Fibroblast of lung (primary cell): ENCODE measurements around the gene PLCXD1. TPM values are rescaled to one million over a fixed set of nuclear protein-coding genes. Genes with fewer than 3 reads are reported as not detected.

Experiments used
- DNase-seq, 2 donors: peaks; one replicate each; pipeline versions ENCODE4 v3.0.0 to v3.0.0-alpha.2; 2010; ENCODE audit warnings: low read depth in 2 of 2
- H2AFZ ChIP-seq: 2 replicates; pipeline ENCODE4 v1.5.1; 2012; ENCODE audit warnings: low read length, control low read depth, inconsistent platforms
- H3K27ac ChIP-seq: 2 replicates; pipeline ENCODE4 v1.5.1; 2011; ENCODE audit warnings: low read length, control low read depth; ENCODE audit not compliant: insufficient read depth
- H3K27me3 ChIP-seq: 2 replicates; pipeline ENCODE4 v1.5.1; 2011; ENCODE audit warnings: mild to moderate bottlenecking, low read length; ENCODE audit not compliant: control insufficient read depth, insufficient read depth
- H3K36me3 ChIP-seq: 2 replicates; pipeline ENCODE4 v1.5.1; 2011; ENCODE audit warnings: low read length; ENCODE audit not compliant: control insufficient read depth, insufficient read depth
- H3K4me1 ChIP-seq: 2 replicates; pipeline ENCODE4 v1.5.1; 2011; ENCODE audit warnings: low read length; ENCODE audit not compliant: control insufficient read depth, insufficient read depth; ENCODE audit errors: extremely low read depth
- H3K4me2 ChIP-seq: 2 replicates; pipeline ENCODE4 v1.5.1; 2011; ENCODE audit warnings: low read length, control low read depth; ENCODE audit not compliant: insufficient read depth; ENCODE audit errors: extremely low read depth
- H3K4me3 ChIP-seq, 4 experiments: fragments of 200-600 bp in 1 of 4; sonication (generic) in 1 of 4; replicated peaks in 1 of 4; 2 replicates each; pipeline ENCODE4 v1.5.1; 2011 to 2016; ENCODE audit warnings: low read length in 4 of 4, low read depth in 3 of 4, mild to moderate bottlenecking in 3 of 4, control low read depth in 2 of 4, inconsistent platforms in 1 of 4, mixed read lengths in 1 of 4; ENCODE audit not compliant: insufficient read depth in 1 of 4; ENCODE audit errors: control extremely low read depth in 1 of 4
- H3K79me2 ChIP-seq: 2 replicates; pipeline ENCODE4 v1.5.1; 2012; ENCODE audit warnings: mild to moderate bottlenecking, low read length, inconsistent platforms; ENCODE audit not compliant: control insufficient read depth, insufficient read depth
- H3K9ac ChIP-seq: 2 replicates; pipeline ENCODE4 v1.5.1; 2011; ENCODE audit warnings: mild to moderate bottlenecking, low read length, control low read depth; ENCODE audit not compliant: insufficient read depth
- H3K9me3 ChIP-seq: 2 replicates; pipeline ENCODE4 v1.5.1; 2012; ENCODE audit warnings: low read depth, low read length; ENCODE audit not compliant: control insufficient read depth, insufficient read depth
- H4K20me1 ChIP-seq: 2 replicates; pipeline ENCODE4 v1.5.1; 2011; ENCODE audit warnings: low read length; ENCODE audit not compliant: control insufficient read depth, insufficient read depth; ENCODE audit errors: extremely low read depth
- EZH2 ChIP-seq: IDR thresholded peaks from 2 replicates; pipeline ENCODE4 v1.5.1; 2012; ENCODE audit warnings: low read length, control low read depth, mild to moderate bottlenecking; ENCODE audit errors: missing control alignments
- polyA plus RNA-seq, 2 donors: library from polyadenylated mRNA; depleted of rRNA in 1 of 2; stranded (reverse) in 1 of 2; unstranded in 1 of 2; fragments of >200 nt; gene quantifications; 2 replicates each; pipeline ENCODE4 v1.2.1, GENCODE V29; 2011 to 2012; ENCODE audit warnings: missing spikeins in 1 of 2
- total RNA-seq: library from RNA; depleted of rRNA; stranded (reverse); fragments of >200 nt; gene quantifications from 2 replicates; pipeline ENCODE4 v1.2.1, GENCODE V29; 2014
- TF ChIP-seq, protein P1 (sequence below), 2 donors: IDR thresholded peaks in 1 of 2; conservative IDR thresholded peaks in 1 of 2; 1 replicate in 1 of 2; 2 replicates in 1 of 2; pipeline ENCODE4 v1.5.1; 2011 to 2012; ENCODE audit warnings: low read length in 2 of 2, control low read depth in 1 of 2, inconsistent platforms in 1 of 2, low read depth in 1 of 2, mild to moderate bottlenecking in 1 of 2

The PLCXD1 gene
- total and polyA plus RNA-seq, 2 donors (not counting 1 experiment from before 2014, with no cell fraction given): 4.3 to 10.9 TPM

DNA sequence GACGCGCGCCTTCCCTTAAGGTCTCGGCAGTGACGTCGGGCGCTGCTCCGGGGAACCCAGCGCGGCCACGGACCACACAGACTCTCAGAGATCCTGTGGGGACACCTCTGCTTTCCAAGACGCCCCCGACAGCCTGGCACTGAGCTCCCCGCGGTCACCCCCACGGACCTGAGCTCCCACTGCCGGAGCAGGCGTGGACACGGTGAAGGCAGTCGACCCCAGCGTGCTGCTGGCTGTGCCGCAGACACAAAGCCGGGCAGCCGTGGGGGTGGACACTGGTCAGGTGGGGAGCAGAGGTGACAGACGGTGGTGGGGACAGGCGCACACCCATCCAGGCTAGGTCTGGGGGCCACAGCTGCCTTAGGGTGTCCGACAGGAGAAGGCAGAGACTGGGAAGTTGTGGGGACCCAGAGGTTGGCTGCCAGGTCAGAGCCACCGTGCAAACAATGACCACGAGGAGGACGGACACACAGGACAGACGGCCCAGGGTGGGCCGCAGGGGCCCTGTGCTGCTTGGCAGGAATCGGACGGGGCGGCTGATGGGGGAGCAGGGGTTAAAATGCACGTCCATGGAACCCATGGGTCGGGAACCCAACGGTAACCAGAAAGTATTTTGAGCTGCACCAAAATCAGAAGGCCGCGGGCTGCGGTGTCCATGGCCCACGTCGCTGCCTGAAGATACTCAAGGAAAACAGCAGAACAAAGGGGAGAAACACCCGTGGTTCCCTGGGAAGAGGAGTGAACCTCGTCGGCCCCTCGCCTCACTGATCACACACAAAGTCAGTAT lies 54.0 kb downstream of the PLCXD1 start:
- H3K27ac ChIP-seq: no peak overlapping the region
- no peak overlapping the region for H3K9ac ChIP-seq
- H2AFZ ChIP-seq: no peak overlapping the region
- H3K27me3 ChIP-seq: no peaks in the 10 kb centered on the region
- H3K9me3 ChIP-seq: no peaks in the 10 kb centered on the region
- no peak for DNase-seq
- no peaks in the 10 kb centered on the region for H3K79me2 ChIP-seq
- H3K4me2 ChIP-seq: no peak overlapping the region
- H3K36me3 ChIP-seq: peaks cover 1% of the 10 kb centered on the region
- no peaks in the 10 kb centered on the region for H4K20me1 ChIP-seq
- TF ChIP-seq EZH2: no peak
- TF ChIP-seq, protein P1, sequence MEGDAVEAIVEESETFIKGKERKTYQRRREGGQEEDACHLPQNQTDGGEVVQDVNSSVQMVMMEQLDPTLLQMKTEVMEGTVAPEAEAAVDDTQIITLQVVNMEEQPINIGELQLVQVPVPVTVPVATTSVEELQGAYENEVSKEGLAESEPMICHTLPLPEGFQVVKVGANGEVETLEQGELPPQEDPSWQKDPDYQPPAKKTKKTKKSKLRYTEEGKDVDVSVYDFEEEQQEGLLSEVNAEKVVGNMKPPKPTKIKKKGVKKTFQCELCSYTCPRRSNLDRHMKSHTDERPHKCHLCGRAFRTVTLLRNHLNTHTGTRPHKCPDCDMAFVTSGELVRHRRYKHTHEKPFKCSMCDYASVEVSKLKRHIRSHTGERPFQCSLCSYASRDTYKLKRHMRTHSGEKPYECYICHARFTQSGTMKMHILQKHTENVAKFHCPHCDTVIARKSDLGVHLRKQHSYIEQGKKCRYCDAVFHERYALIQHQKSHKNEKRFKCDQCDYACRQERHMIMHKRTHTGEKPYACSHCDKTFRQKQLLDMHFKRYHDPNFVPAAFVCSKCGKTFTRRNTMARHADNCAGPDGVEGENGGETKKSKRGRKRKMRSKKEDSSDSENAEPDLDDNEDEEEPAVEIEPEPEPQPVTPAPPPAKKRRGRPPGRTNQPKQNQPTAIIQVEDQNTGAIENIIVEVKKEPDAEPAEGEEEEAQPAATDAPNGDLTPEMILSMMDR (conservative IDR thresholded peaks at IDR 0.05 in 1 of 2, IDR thresholded peaks at IDR 0.05 in 1 of 2; ENCODE audit: low read depth in 1 of 2, low read length in 2 of 2): no peak
- peaks cover 2% of the 10 kb centered on the region for H3K4me1 ChIP-seq
- no peak overlapping the region for H3K4me3 ChIP-seq

DNA sequence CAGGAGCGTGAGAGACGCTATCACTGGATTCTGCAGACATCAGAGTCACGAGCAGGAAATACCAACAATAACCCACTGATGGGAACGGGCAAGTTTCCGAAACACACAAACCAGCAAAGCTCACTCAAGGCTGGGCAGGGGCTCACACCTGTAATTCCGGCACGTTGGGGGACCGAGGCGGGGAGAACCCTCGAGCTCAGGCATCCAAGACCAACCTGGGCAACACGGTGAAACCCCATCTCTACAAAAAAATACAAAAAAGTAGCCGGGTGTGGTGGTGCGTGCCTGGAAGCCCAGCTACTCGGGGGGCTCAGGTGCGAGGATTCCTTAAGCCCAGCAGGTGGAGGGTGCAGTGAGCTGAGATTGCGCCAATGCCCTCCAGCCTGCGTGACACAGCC lies 54.6 kb downstream of the PLCXD1 start:
- TF ChIP-seq, protein P1 (conservative IDR thresholded peaks at IDR 0.05 in 1 of 2, IDR thresholded peaks at IDR 0.05 in 1 of 2; ENCODE audit: low read depth in 1 of 2, low read length in 2 of 2): no peak
- no peak for TF ChIP-seq EZH2
- peaks cover 1% of the 10 kb centered on the region for H3K36me3 ChIP-seq
- H3K4me3 ChIP-seq: no peak overlapping the region
- DNase-seq: no peak
- H3K27ac ChIP-seq: no peak overlapping the region
- no peak overlapping the region for H2AFZ ChIP-seq
- no peak overlapping the region for H3K9ac ChIP-seq
- no peaks in the 10 kb centered on the region for H3K9me3 ChIP-seq
- H3K4me1 ChIP-seq: peaks cover 2% of the 10 kb centered on the region
- no peaks in the 10 kb centered on the region for H3K79me2 ChIP-seq
- H3K4me2 ChIP-seq: no peak overlapping the region
- no peaks in the 10 kb centered on the region for H4K20me1 ChIP-seq
- H3K27me3 ChIP-seq: no peaks in the 10 kb centered on the region

DNA sequence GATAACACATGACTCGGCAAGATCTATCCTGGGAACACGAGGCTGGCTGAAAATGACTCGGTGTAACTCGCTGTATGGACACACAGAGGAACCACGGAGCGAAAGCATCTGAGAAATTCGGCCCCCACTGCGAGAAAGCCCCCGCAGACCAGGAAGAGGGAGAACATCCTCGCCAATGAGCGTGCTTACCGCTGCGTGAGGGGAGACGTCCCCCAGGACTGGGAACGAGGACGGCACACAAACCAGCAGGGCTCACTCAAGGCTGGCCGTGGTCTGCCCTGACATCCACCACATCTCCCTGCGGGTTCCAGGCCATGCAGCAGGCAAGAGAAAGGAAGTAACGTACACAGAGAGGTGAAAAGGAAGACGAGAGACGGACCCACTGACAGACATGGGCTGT lies 55.0 kb downstream of the PLCXD1 start:
- Histone ChIP-seq H3K27ac (no peak overlapping the region), H3K27me3 (no peaks in the 10 kb centered on the region), H3K4me2 (no peak overlapping the region), H3K9ac (no peak overlapping the region), H3K9me3 (no peaks in the 10 kb centered on the region), H3K36me3 (peaks cover 1% of the 10 kb centered on the region), H3K4me3 (no peak overlapping the region), H3K79me2 (no peaks in the 10 kb centered on the region), H2AFZ (no peak overlapping the region), H4K20me1 (no peaks in the 10 kb centered on the region), H3K4me1 (peaks cover 2% of the 10 kb centered on the region)
- no peak for DNase-seq
- TF ChIP-seq EZH2: no peak
- TF ChIP-seq, protein P1 (conservative IDR thresholded peaks at IDR 0.05 in 1 of 2, IDR thresholded peaks at IDR 0.05 in 1 of 2; ENCODE audit: low read depth in 1 of 2, low read length in 2 of 2): no peak
